ENCODE results near the gene CROT.
"Not testable (repeated sequence)": the region's sequence is repeated elsewhere in the genome, so short reads cannot be mapped to it uniquely, and the experiment has no call there.

Gene CROT

GRCh38 chr7:87345166-87345927 lies at the start of gene CROT:
Gene CROT, plus strand, starts transcription at chr7:87345664. Its CDS starts 3,405 bp downstream, at chr7:87349069.
- peak; percentile 64 for DNase-seq

GRCh38 chr7:87300756-87301155 lies 44.7 kb upstream of the CROT start:
- no peak for DNase-seq

GRCh38 chr7:87310790-87311419 lies 34.6 kb upstream of the CROT start:
- DNase-seq = no peak

- peak; percentile 20 for DNase-seq
These were observed 33.1 kb upstream of the CROT start for GRCh38 chr7:87312215-87312865.

GRCh38 chr7:87316097-87316700 lies 29.3 kb upstream of the CROT start:
- DNase-seq = no peak

GRCh38 chr7:87316846-87317552 lies 28.5 kb upstream of the CROT start:
- no peak for DNase-seq

GRCh38 chr7:87317691-87318245 lies 27.7 kb upstream of the CROT start:
- DNase-seq = no peak

GRCh38 chr7:87318741-87319140 lies 26.7 kb upstream of the CROT start:
- DNase-seq = peak; percentile 71

GRCh38 chr7:87319154-87319581 lies 26.3 kb upstream of the CROT start:
- not testable (repeated sequence) for DNase-seq

GRCh38 chr7:87322912-87323311 lies 22.6 kb upstream of the CROT start:
- no peak for DNase-seq

- no peak for DNase-seq
These were observed 19.7 kb upstream of the CROT start for GRCh38 chr7:87325576-87326370.

GRCh38 chr7:87328281-87328680 lies 17.2 kb upstream of the CROT start:
- no peak for DNase-seq

- DNase-seq = no peak
These were observed 15.1 kb upstream of the CROT start for GRCh38 chr7:87330316-87330715.

- no peak for DNase-seq
These were observed 14.5 kb upstream of the CROT start for GRCh38 chr7:87330942-87331341.

GRCh38 chr7:87331687-87332252 lies 13.7 kb upstream of the CROT start:
- no peak for DNase-seq

- DNase-seq = no peak
These were observed 13.1 kb upstream of the CROT start for GRCh38 chr7:87332321-87332720.

GRCh38 chr7:87336136-87336535 lies 9.3 kb upstream of the CROT start:
- DNase-seq = no peak

GRCh38 chr7:87337331-87337730 lies 8.1 kb upstream of the CROT start:
- no peak for DNase-seq

- no peak for DNase-seq
These were observed 6.0 kb upstream of the CROT start for GRCh38 chr7:87339373-87339897.

- DNase-seq = no peak
These were observed 4.0 kb upstream of the CROT start for GRCh38 chr7:87341441-87341840.

GRCh38 chr7:87342231-87342630 lies 3.2 kb upstream of the CROT start:
- DNase-seq = no peak
